CD4-positive, alpha-beta T cell treated with Interleukin-21 for 1 hour (primary cell): ENCODE measurements around the gene BUB1.
"Not testable (repeated sequence)": the region's sequence is repeated elsewhere in the genome, so short reads cannot be mapped to it uniquely, and the experiment has no call there.

Source experiments
- DNase-seq: peaks from one replicate; pipeline ENCODE4 v3.0.0-alpha.2; 2020

Gene BUB1

GRCh38 chr2:110591973-110592372 is 85.9 kb downstream of the BUB1 start:
- DNase-seq: not testable (repeated sequence)

GRCh38 chr2:110589677-110590330 is 88.1 kb downstream of the BUB1 start:
- not testable (repeated sequence) for DNase-seq

DNA sequence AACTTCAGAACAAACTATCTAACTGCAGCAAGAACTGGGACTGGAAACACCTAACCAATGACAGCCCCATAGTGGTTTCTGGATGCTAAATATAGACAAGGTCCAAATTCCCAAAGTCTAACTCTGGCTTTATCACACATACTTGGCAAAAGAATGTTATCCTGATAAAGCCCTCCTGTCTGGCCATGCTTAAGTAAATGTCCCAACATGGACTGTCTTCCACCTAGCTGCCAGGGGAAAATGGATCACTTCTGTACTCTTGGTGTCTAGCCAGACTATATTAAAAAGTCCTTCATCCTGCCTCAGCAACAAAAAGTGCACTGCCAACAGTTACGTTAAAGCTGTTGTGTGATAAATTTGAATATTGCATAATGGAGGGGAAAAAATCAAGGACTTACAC is 89.3 kb downstream of the BUB1 start:
- DNase-seq: not testable (repeated sequence)
